PC-9 (cell line): Measurements from ENCODE around the gene PCGF2. TPM values are rescaled to one million over a fixed set of nuclear protein-coding genes. Genes with fewer than 3 reads are reported as not detected.

Experiments
- BruUV-seq: library from RNA; stranded (reverse); fragments of 400-500 nt; replicated peaks from 2 replicates; lab custom pipeline; 2021; lab: Mats Ljungman, UMichigan
- CTCF ChIA-PET: fragments of 300-600 bp; sonication (Branson Sonifier 250); formaldehyde crosslinking; loops from one replicate; lab custom pipeline; 2022; ENCODE audit warnings: antibody characterized with exemption; lab: Charles Lee
- POLR2A ChIA-PET: fragments of 300-600 bp; sonication (Branson Sonifier 250); formaldehyde crosslinking; loops from one replicate; lab custom pipeline; 2022; ENCODE audit warnings: antibody characterized with exemption; ENCODE audit not compliant: unreplicated experiment; lab: Charles Lee
- DNase-seq, 2 experiments: peaks; one replicate each; pipeline versions ENCODE4 v3.0.0 to v3.0.0-alpha.2; 2015 to 2022; ENCODE audit warnings: mixed read lengths in 1 of 2
- H2AFZ ChIP-seq: fragments of 200-600 bp; sonication (generic); 2 replicates; pipeline ENCODE4 v1.8.1; 2017; ENCODE audit warnings: antibody characterized with exemption
- H3F3A ChIP-seq: fragments of 200-600 bp; sonication (generic); 2 replicates; pipeline ENCODE4 v1.8.1; 2017; ENCODE audit warnings: antibody characterized with exemption, mild to moderate bottlenecking, low read depth; ENCODE audit not compliant: insufficient read depth
- H3K27ac ChIP-seq: fragments of 200-600 bp; sonication (generic); 2 replicates; pipeline ENCODE4 v1.6.1; 2016; ENCODE audit warnings: mixed run types
- H3K27me3 ChIP-seq: fragments of 200-600 bp; sonication (generic); 2 replicates; pipeline ENCODE4 v1.6.1; 2016; ENCODE audit warnings: low read depth, mixed run types; ENCODE audit not compliant: insufficient read depth
- H3K36me3 ChIP-seq: fragments of 200-600 bp; sonication (generic); 2 replicates; pipeline ENCODE4 v1.6.1; 2016; ENCODE audit warnings: low read depth, mixed run types
- H3K4me1 ChIP-seq: fragments of 200-600 bp; sonication (generic); replicated peaks from 2 replicates; pipeline ENCODE4 v1.6.1; 2016; ENCODE audit warnings: mixed run types; ENCODE audit not compliant: insufficient read depth
- H3K4me2 ChIP-seq: fragments of 200-600 bp; sonication (generic); 2 replicates; pipeline ENCODE4 v1.6.1; 2017; ENCODE audit warnings: mixed run types
- H3K4me3 ChIP-seq: fragments of 200-600 bp; sonication (generic); 2 replicates; pipeline ENCODE4 v1.6.1; 2016; ENCODE audit warnings: mixed run types
- H3K79me2 ChIP-seq: fragments of 200-600 bp; sonication (generic); 2 replicates; pipeline ENCODE4 v1.6.1; 2017; ENCODE audit warnings: low read depth, mixed run types
- H3K9me2 ChIP-seq: fragments of 200-600 bp; sonication (generic); 2 replicates; pipeline ENCODE4 v1.8.1; 2017; ENCODE audit warnings: mild to moderate bottlenecking; ENCODE audit not compliant: insufficient read depth
- H3K9me3 ChIP-seq: fragments of 200-600 bp; sonication (generic); 2 replicates; pipeline ENCODE4 v1.8.1; 2016; ENCODE audit warnings: low read depth; ENCODE audit not compliant: insufficient read depth
- H4K20me1 ChIP-seq: fragments of 200-600 bp; sonication (generic); 2 replicates; pipeline ENCODE4 v1.8.1; 2017; ENCODE audit not compliant: insufficient read depth
- EZH2 ChIP-seq: fragments of 200-600 bp; sonication (generic); IDR thresholded peaks from 2 replicates; pipeline ENCODE4 v1.8.0; 2017; ENCODE audit warnings: antibody characterized with exemption, low read depth
- intact Hi-C: fragments of 100-400 bp; cut with micrococcal nuclease; formaldehyde crosslinking; loops from one replicate; pipeline ENCODE4 v1.10.0; 2022; ENCODE audit not compliant: unreplicated experiment
- total RNA-seq: library from RNA; stranded (reverse); gene quantifications from 2 replicates; pipeline ENCODE4 v1.2.3, GENCODE V29; 2021
- TF ChIP-seq, protein P1 (sequence below): fragments of 200-600 bp; sonication (generic); conservative IDR thresholded peaks from 2 replicates; pipeline ENCODE4 v1.6.1; 2017; ENCODE audit warnings: mixed run types, antibody characterized with exemption, mild to moderate bottlenecking, moderate library complexity

Gene PCGF2
- total RNA-seq, 1 experiment from 2014 or later: 43.3 TPM

DNA sequence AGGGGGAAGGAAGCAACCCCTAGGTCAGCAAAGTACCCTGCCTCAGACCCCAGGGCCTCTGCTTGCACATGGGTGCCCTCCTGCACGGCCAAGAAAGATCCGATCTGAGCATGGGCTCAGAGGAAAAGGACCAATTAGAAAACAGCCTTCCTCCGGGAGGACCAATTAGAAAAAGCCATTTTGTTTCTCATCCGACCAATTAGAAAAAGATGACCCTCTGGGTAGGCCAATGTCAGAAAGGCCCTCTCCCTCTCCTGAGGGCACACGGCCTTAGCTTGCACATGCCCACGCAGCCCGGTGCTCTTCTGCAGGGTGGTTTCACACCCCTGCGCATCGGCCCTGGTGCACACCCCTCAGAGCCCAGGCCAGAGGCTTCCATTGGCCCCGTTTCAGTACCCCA is 23.1 kb downstream of the PCGF2 start:
- Histone ChIP-seq H3K79me2 (no peaks in the 10 kb centered on the region), H3F3A (peaks cover 37% of the 10 kb centered on the region; the same call in 1 of the 2 replicates), H4K20me1 (no peaks in the 10 kb centered on the region; the same call in 1 of the 2 replicates), H2AFZ (no peak overlapping the region), H3K9me2 (no peaks in the 10 kb centered on the region), H3K4me2 (no peak overlapping the region), H3K9me3 (no peaks in the 10 kb centered on the region), H3K27me3 (no peaks in the 10 kb centered on the region), H3K4me3 (no peak overlapping the region), H3K4me1 (no peaks in the 10 kb centered on the region), H3K27ac (no peak overlapping the region), H3K36me3 (peaks cover 6% of the 10 kb centered on the region; the same call in 1 of the 2 replicates)
- CTCF ChIA-PET: no interaction called here
- no peak for TF ChIP-seq EZH2
- TF ChIP-seq, protein P1, sequence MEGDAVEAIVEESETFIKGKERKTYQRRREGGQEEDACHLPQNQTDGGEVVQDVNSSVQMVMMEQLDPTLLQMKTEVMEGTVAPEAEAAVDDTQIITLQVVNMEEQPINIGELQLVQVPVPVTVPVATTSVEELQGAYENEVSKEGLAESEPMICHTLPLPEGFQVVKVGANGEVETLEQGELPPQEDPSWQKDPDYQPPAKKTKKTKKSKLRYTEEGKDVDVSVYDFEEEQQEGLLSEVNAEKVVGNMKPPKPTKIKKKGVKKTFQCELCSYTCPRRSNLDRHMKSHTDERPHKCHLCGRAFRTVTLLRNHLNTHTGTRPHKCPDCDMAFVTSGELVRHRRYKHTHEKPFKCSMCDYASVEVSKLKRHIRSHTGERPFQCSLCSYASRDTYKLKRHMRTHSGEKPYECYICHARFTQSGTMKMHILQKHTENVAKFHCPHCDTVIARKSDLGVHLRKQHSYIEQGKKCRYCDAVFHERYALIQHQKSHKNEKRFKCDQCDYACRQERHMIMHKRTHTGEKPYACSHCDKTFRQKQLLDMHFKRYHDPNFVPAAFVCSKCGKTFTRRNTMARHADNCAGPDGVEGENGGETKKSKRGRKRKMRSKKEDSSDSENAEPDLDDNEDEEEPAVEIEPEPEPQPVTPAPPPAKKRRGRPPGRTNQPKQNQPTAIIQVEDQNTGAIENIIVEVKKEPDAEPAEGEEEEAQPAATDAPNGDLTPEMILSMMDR: no peak
- DNase-seq: no peak
- no TSS peak for BruUV-seq
- POLR2A ChIA-PET: no interaction called here
- intact Hi-C loops: no loop called here

- H2AFZ ChIP-seq: no peak overlapping the region
- no TSS peak for BruUV-seq
- TF ChIP-seq EZH2: no peak
- TF ChIP-seq, protein P1: no peak
- DNase-seq: no peak
- POLR2A ChIA-PET: no interaction called here
- no peak overlapping the region for H3K27ac ChIP-seq
- no peaks in the 10 kb centered on the region for H3K4me1 ChIP-seq
- no peaks in the 10 kb centered on the region for H3K27me3 ChIP-seq
- no peaks in the 10 kb centered on the region for H3K9me3 ChIP-seq
- H3F3A ChIP-seq: peaks cover 34% of the 10 kb centered on the region; the same call in 1 of the 2 replicates
- intact Hi-C loops: no loop called here
- CTCF ChIA-PET: no interaction called here
- H3K79me2 ChIP-seq: no peaks in the 10 kb centered on the region
- no peak overlapping the region for H3K4me3 ChIP-seq
- H3K36me3 ChIP-seq: peaks cover 6% of the 10 kb centered on the region; the same call in 1 of the 2 replicates
- H3K4me2 ChIP-seq: no peak overlapping the region
- H4K20me1 ChIP-seq: no peaks in the 10 kb centered on the region; the same call in 1 of the 2 replicates
- no peaks in the 10 kb centered on the region for H3K9me2 ChIP-seq
Measured at GRCh38 chr17:38724337-38724988, 23.7 kb downstream of the PCGF2 start.

DNA sequence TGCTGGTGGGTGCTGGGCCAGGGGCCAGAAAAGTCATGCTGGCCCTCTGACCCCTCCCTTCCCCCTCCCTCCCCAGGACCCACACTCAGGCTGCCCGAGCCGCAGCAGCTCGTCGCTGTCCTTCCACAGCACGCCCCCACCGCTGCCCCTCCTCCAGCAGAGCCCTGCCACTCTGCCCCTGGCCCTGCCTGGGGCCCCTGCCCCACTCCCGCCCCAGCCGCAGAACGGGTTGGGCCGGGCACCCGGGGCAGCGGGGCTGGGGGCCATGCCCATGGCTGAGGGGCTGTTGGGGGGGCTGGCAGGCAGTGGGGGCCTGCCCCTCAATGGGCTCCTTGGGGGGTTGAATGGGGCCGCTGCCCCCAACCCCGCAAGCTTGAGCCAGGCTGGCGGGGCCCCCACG is 26.3 kb downstream of the PCGF2 start:
- ChIA-PET CTCF (no interaction called here), POLR2A (no interaction called here)
- no peaks in the 10 kb centered on the region for H3K4me1 ChIP-seq
- H3K9me2 ChIP-seq: no peaks in the 10 kb centered on the region
- DNase-seq: no peak
- no peaks in the 10 kb centered on the region; the same call in 1 of the 2 replicates for H4K20me1 ChIP-seq
- no peaks in the 10 kb centered on the region for H3K9me3 ChIP-seq
- H3K4me3 ChIP-seq: no peak overlapping the region
- H3K36me3 ChIP-seq: peaks cover 11% of the 10 kb centered on the region; the same call in 1 of the 2 replicates
- no peak overlapping the region for H2AFZ ChIP-seq
- H3K27me3 ChIP-seq: no peaks in the 10 kb centered on the region
- H3K4me2 ChIP-seq: no peak overlapping the region
- intact Hi-C loops: no loop called here
- no peak for TF ChIP-seq EZH2
- TF ChIP-seq, protein P1: no peak
- peaks cover 20% of the 10 kb centered on the region; the same call in 1 of the 2 replicates for H3F3A ChIP-seq
- BruUV-seq: no TSS peak
- H3K79me2 ChIP-seq: no peaks in the 10 kb centered on the region
- no peak overlapping the region for H3K27ac ChIP-seq
